WTC11 (cell line): ENCODE measurements around the gene NIT2.
"Not testable (repeated sequence)": the region's sequence is repeated elsewhere in the genome, so short reads cannot be mapped to it uniquely, and the experiment has no call there.

ENCODE experiments used
- CBFB ChIP-seq: sonication (generic); formaldehyde crosslinking; IDR thresholded peaks from 2 replicates; pipeline ENCODE4 v1.8.1; 2022; ENCODE audit warnings: mild to moderate bottlenecking, low read depth, missing genetic modification reagents
- ELF4 ChIP-seq: sonication (generic); formaldehyde crosslinking; IDR thresholded peaks from 2 replicates; pipeline ENCODE4 v1.8.1; 2022; ENCODE audit warnings: low read depth, mild to moderate bottlenecking, moderate library complexity, missing genetic modification reagents
- ERG ChIP-seq: fragments of 250-450 bp; sonication (Bioruptor Pico); IDR thresholded peaks from 2 replicates; pipeline ENCODE4 v1.8.0; 2021; ENCODE audit warnings: mild to moderate bottlenecking
- MAX ChIP-seq: sonication (generic); formaldehyde crosslinking; IDR thresholded peaks from 2 replicates; pipeline ENCODE4 v1.8.0; 2022; ENCODE audit warnings: mild to moderate bottlenecking, missing genetic modification reagents
- NR2C2 ChIP-seq: sonication (generic); formaldehyde crosslinking; IDR thresholded peaks from 2 replicates; pipeline ENCODE4 v1.8.0; 2022; ENCODE audit warnings: mild to moderate bottlenecking, missing genetic modification reagents
- ZBTB43 ChIP-seq: sonication (generic); formaldehyde crosslinking; IDR thresholded peaks from 2 replicates; pipeline ENCODE4 v1.8.1; 2023; ENCODE audit warnings: mild to moderate bottlenecking, missing genetic modification reagents
- TF ChIP-seq, protein P1 (sequence below): fragments of 250-450 bp; sonication (Bioruptor Pico); IDR thresholded peaks from 2 replicates; pipeline ENCODE4 v2.1.2; 2022; ENCODE audit warnings: mild to moderate bottlenecking, moderate library complexity
- TF ChIP-seq, protein P2 (sequence below): sonication (generic); formaldehyde crosslinking; IDR thresholded peaks from 2 replicates; pipeline ENCODE4 v1.8.0; 2023; ENCODE audit warnings: mild to moderate bottlenecking, missing genetic modification reagents

DNA sequence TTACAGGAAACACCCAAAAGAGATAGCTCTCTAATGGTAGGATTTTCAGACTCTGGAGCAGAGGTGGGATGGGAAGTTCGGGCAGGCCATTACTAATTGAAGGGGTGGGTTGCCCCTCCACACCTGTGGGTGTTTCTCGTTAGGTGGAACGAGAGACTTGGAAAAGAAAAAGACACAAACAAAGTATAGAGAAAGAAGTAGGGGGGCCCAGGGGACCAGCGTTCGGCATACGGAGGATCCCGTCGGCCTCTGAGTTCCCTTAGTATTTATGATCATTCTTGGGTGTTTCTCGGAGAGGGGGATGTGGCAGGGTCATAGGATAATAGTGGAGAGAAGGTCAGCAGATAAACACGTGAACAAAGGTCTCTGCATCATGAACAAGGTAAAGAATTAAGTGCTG lies 1.7 kb downstream of the NIT2 start:
- TF ChIP-seq, protein P1, sequence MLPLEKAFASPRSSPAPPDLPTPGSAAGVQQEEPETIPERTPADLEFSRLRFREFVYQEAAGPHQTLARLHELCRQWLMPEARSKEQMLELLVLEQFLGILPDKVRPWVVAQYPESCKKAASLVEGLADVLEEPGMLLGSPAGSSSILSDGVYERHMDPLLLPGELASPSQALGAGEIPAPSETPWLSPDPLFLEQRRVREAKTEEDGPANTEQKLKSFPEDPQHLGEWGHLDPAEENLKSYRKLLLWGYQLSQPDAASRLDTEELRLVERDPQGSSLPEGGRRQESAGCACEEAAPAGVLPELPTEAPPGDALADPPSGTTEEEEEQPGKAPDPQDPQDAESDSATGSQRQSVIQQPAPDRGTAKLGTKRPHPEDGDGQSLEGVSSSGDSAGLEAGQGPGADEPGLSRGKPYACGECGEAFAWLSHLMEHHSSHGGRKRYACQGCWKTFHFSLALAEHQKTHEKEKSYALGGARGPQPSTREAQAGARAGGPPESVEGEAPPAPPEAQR (CRISPR knock-in tag) = not testable (repeated sequence)
- not testable (repeated sequence) for TF ChIP-seq CBFB, ERG, NR2C2, ELF4, MAX, ZBTB43 (CRISPR knock-in tag)
- TF ChIP-seq, protein P2, sequence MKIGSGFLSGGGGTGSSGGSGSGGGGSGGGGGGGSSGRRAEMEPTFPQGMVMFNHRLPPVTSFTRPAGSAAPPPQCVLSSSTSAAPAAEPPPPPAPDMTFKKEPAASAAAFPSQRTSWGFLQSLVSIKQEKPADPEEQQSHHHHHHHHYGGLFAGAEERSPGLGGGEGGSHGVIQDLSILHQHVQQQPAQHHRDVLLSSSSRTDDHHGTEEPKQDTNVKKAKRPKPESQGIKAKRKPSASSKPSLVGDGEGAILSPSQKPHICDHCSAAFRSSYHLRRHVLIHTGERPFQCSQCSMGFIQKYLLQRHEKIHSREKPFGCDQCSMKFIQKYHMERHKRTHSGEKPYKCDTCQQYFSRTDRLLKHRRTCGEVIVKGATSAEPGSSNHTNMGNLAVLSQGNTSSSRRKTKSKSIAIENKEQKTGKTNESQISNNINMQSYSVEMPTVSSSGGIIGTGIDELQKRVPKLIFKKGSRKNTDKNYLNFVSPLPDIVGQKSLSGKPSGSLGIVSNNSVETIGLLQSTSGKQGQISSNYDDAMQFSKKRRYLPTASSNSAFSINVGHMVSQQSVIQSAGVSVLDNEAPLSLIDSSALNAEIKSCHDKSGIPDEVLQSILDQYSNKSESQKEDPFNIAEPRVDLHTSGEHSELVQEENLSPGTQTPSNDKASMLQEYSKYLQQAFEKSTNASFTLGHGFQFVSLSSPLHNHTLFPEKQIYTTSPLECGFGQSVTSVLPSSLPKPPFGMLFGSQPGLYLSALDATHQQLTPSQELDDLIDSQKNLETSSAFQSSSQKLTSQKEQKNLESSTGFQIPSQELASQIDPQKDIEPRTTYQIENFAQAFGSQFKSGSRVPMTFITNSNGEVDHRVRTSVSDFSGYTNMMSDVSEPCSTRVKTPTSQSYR = not testable (repeated sequence)
